Mesendoderm (in vitro differentiated cells): ENCODE data around the gene SNRPA1.

Experiments used
- DNase-seq: peaks from one replicate; pipeline ENCODE4 v3.0.0; 2013
- H2AK5ac ChIP-seq: 2 replicates; pipeline ENCODE4 v1.6.1; 2013; ENCODE audit warnings: low read length, inconsistent platforms
- H2BK120ac ChIP-seq: 2 replicates; pipeline ENCODE4 v1.6.1; 2013; ENCODE audit warnings: low read depth, mild to moderate bottlenecking, low read length, moderate library complexity, mixed read lengths
- H2BK15ac ChIP-seq: replicated peaks from 2 replicates; pipeline ENCODE4 v1.6.1; 2013; ENCODE audit warnings: low read depth, mild to moderate bottlenecking, moderate library complexity
- H2BK5ac ChIP-seq: 2 replicates; pipeline ENCODE4 v1.6.1; 2013; ENCODE audit warnings: low read length, inconsistent platforms
- H3K18ac ChIP-seq: 2 replicates; pipeline ENCODE4 v1.6.1; 2013; ENCODE audit warnings: mild to moderate bottlenecking, low read length, mixed read lengths
- H3K23ac ChIP-seq: one replicate; pipeline ENCODE4 v1.6.1; 2013; ENCODE audit warnings: low read length
- H3K27ac ChIP-seq: 2 replicates; pipeline ENCODE4 v1.5.1; 2013; ENCODE audit warnings: low read depth, mild to moderate bottlenecking, inconsistent platforms, low read length, moderate library complexity
- H3K27me3 ChIP-seq: 2 replicates; pipeline ENCODE4 v1.6.1; 2013; ENCODE audit warnings: low read length, control low read depth, mild to moderate bottlenecking, inconsistent platforms; ENCODE audit not compliant: insufficient read depth, poor library complexity
- H3K36me3 ChIP-seq: 2 replicates; pipeline ENCODE4 v1.6.1; 2013; ENCODE audit warnings: low read length, inconsistent platforms; ENCODE audit not compliant: control insufficient read depth, insufficient read depth
- H3K4ac ChIP-seq: one replicate; pipeline ENCODE4 v1.6.1; 2013; ENCODE audit warnings: low read depth, mild to moderate bottlenecking, low read length, moderate library complexity
- H3K4me1 ChIP-seq: 2 replicates; pipeline ENCODE4 v1.6.1; 2013; ENCODE audit warnings: low read depth, low read length, inconsistent platforms; ENCODE audit not compliant: control insufficient read depth
- H3K4me2 ChIP-seq: 2 replicates; pipeline ENCODE4 v1.6.1; 2013; ENCODE audit warnings: low read length
- H3K4me3 ChIP-seq: 2 replicates; pipeline ENCODE4 v1.5.1; 2013; ENCODE audit warnings: mild to moderate bottlenecking, low read length
- H3K56ac ChIP-seq: one replicate; pipeline ENCODE4 v1.6.1; 2013; ENCODE audit warnings: low read length
- H3K79me1 ChIP-seq: 2 replicates; pipeline ENCODE4 v1.6.1; 2013; ENCODE audit warnings: low read length, inconsistent platforms
- H3K79me2 ChIP-seq: 2 replicates; pipeline ENCODE4 v1.6.1; 2013; ENCODE audit warnings: mild to moderate bottlenecking, low read length; ENCODE audit not compliant: control insufficient read depth, insufficient read depth
- H3K9ac ChIP-seq: 2 replicates; pipeline ENCODE4 v1.6.1; 2013; ENCODE audit warnings: low read length, inconsistent platforms
- H4K5ac ChIP-seq: one replicate; pipeline ENCODE4 v1.6.1; 2013; ENCODE audit warnings: low read length
- H4K8ac ChIP-seq: one replicate; pipeline ENCODE4 v1.6.1; 2013; ENCODE audit warnings: low read depth, mild to moderate bottlenecking, control low read depth, low read length, moderate library complexity
- WGBS: extraction: QIAGEN DNeasy Blood & Tissue Kit; methylation state at CpG from one replicate; pipeline ENCODE4 v1.1.7; 2013; ENCODE audit warnings: low lambda C conversion rate, missing lambda C conversion rate; ENCODE audit not compliant: insufficient coverage; ENCODE audit errors: extremely low coverage; 5-methylcytosine and 5-hydroxymethylcytosine counted together

The SNRPA1 gene

DNA sequence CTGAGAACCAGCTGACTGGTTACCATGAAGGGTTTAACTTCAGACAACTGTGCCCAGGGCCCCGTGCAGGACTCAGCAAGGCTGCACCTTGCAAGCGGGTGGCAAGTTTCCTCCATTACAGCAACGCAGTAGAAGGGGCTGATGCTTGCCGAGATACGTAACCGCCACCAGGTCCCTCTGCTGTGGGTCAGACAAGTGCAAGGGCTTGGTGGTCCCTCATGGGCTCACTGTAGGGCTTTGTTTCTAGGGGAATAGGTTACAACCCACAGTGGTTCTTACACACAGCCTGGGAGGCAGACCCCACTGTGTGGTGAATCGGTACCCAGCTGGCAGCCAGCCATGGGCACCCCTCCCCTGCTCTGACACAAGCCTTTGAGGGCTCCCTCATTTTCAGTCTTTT lies 15.5 kb upstream of the SNRPA1 start:
- Histone ChIP-seq H3K9ac (no peak overlapping the region), H3K4ac (no peak overlapping the region), H4K8ac (no peak overlapping the region), H2BK5ac (no peak overlapping the region), H2BK120ac (no peak overlapping the region), H3K36me3 (no peaks in the 10 kb centered on the region), H3K4me2 (no peak overlapping the region), H4K5ac (no peak overlapping the region), H3K79me2 (no peaks in the 10 kb centered on the region), H3K18ac (no peak overlapping the region), H3K4me3 (no peak overlapping the region), H2BK15ac (no peak overlapping the region), H3K23ac (no peak overlapping the region), H3K27me3 (no peaks in the 10 kb centered on the region), H3K79me1 (no peaks in the 10 kb centered on the region), H2AK5ac (no peak overlapping the region), H3K4me1 (no peaks in the 10 kb centered on the region), H3K56ac (no peak overlapping the region), H3K27ac (no peak overlapping the region)
- DNase-seq, result no peak
- whole genome bisulfite sequencing, result no CpG with 5 or more reads among the region's 7 CpGs

DNA sequence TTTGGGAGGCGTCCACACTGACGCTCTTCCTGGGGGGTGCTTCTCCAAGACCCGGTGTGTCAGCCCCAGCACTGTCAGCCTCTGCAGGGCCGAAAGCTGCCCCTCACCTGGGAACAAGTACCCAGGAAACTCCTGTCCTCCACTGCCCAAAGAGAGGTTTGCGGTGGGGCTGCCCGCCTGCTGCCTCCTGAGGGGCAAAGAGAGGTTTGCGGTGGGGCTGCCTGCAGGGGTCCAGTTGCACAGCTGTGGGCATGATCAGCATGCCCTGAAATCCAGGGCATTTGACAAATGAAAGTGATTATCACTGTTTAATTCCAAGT lies 15.1 kb upstream of the SNRPA1 start:
- no peak for DNase-seq
- no CpG with 5 or more reads among the region's 7 CpGs for WGBS
- H3K9ac ChIP-seq, result no peak overlapping the region

DNA sequence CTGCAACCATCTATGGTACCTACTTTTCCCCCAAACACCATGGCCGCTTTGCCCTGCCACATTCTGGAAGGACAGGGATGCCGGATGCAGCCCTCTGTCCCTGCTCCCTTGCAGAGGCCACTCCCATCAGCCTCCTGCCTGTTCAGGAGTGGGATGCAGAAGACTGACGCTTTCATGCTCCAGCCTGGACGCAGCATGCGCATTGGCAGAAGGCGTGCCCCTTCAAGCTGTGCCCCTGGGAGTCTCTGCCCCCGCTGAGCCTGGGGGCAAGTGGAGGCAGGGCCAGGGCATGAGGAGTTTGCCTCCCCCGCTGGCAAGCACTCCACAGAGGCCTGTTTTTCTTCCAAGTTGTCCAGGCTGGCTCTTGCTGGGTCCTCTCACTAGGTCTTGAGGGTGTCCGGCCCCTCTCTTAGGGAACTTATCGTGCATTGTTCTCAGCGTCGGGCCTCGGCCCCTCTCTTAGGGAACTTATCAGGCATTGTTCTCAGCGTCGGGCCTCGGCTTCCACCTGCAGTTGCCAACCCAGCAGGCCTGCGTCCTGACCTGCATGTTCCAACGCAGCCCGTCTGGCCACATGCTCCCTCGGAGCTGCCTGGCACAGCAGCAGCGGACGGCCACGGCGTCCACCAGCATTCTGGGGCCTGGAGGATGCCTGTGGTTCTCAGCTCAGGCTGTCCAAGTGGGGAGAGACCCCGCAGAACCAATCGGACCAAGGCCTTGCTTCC lies 14.6 kb upstream of the SNRPA1 start:
- Histone ChIP-seq H3K9ac (no peak overlapping the region), H3K4ac (no peak overlapping the region), H2BK120ac (no peak overlapping the region), H3K18ac (no peak overlapping the region), H3K23ac (no peak overlapping the region), H4K5ac (no peak overlapping the region), H2AK5ac (no peak overlapping the region), H4K8ac (no peak overlapping the region), H3K79me1 (no peaks in the 10 kb centered on the region), H2BK15ac (no peak overlapping the region), H3K27ac (no peak overlapping the region), H2BK5ac (no peak overlapping the region), H3K4me1 (no peaks in the 10 kb centered on the region), H3K79me2 (no peaks in the 10 kb centered on the region), H3K4me3 (no peak overlapping the region), H3K56ac (no peak overlapping the region), H3K4me2 (no peak overlapping the region), H3K27me3 (no peaks in the 10 kb centered on the region), H3K36me3 (no peaks in the 10 kb centered on the region)
- no peak for DNase-seq
- no CpG with 5 or more reads among the region's 26 CpGs for WGBS

More for the DNA sequence above, 15.1 kb upstream of the SNRPA1 start:
- no peaks in the 10 kb centered on the region for H3K79me1 ChIP-seq
- no peak overlapping the region for H3K23ac ChIP-seq
- no peak overlapping the region for H3K4me2 ChIP-seq
- H3K4ac ChIP-seq, result no peak overlapping the region
- H4K5ac ChIP-seq, result no peak overlapping the region
- H2AK5ac ChIP-seq, result no peak overlapping the region
- no peaks in the 10 kb centered on the region for H3K27me3 ChIP-seq
- no peaks in the 10 kb centered on the region for H3K79me2 ChIP-seq
- no peak overlapping the region for H3K4me3 ChIP-seq
- H2BK5ac ChIP-seq, result no peak overlapping the region
- H4K8ac ChIP-seq, result no peak overlapping the region
- H3K27ac ChIP-seq, result no peak overlapping the region
- H3K36me3 ChIP-seq, result no peaks in the 10 kb centered on the region
- H2BK15ac ChIP-seq, result no peak overlapping the region
- no peak overlapping the region for H3K56ac ChIP-seq
- H3K18ac ChIP-seq, result no peak overlapping the region
- H3K4me1 ChIP-seq, result no peaks in the 10 kb centered on the region
- H2BK120ac ChIP-seq, result no peak overlapping the region

DNA sequence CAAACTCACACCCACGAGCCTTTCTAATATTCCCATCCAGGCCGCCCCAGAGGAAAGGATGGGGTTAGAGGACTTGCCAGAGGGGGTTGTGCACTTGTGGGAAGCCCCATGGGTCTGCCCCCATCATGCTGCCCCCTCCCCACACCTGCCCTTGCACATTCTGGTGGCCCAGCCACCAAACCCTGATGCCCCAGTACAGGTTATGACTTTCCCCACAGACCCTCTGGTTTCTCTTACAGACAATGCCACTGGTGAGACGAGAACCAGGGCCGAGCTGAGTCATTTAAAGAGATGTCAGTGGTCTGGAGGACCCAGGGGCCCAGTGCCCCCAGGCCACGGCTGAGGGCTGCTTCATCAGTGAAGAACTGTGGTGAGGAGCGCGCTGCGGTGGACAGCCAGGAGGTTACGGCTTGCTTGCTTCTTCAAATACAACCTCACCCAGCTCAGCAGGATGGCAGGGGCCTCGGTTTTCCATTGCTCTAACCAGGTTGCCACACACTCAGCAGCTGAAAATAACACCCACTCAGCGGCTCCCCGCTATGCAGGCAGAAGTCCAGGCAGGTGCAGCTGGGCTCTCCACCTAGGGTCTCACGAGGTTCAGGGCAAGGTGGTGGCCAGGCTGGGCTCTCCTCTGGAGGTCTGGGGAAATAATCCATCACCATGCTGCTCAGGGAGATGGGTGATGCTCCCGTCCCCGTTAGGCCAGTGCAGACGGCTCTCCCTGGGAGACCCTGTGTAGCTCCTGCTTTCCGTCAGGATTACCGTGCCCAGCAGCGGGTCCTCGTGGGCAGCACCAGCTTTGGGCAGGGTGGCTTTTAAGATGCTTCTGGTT lies 13.8 kb upstream of the SNRPA1 start:
- Histone ChIP-seq H3K9ac (no peak overlapping the region), H3K79me1 (no peaks in the 10 kb centered on the region), H3K4me2 (no peak overlapping the region), H3K79me2 (no peaks in the 10 kb centered on the region), H4K5ac (no peak overlapping the region), H3K4ac (no peak overlapping the region), H3K4me1 (no peaks in the 10 kb centered on the region), H2BK15ac (no peak overlapping the region), H3K27me3 (no peaks in the 10 kb centered on the region), H3K18ac (no peak overlapping the region), H2BK120ac (no peak overlapping the region), H4K8ac (no peak overlapping the region), H3K23ac (no peak overlapping the region), H2BK5ac (no peak overlapping the region), H2AK5ac (no peak overlapping the region), H3K56ac (no peak overlapping the region), H3K36me3 (no peaks in the 10 kb centered on the region), H3K4me3 (no peak overlapping the region), H3K27ac (no peak overlapping the region)
- WGBS, result no CpG with 5 or more reads among the region's 20 CpGs
- DNase-seq, result no peak

DNA sequence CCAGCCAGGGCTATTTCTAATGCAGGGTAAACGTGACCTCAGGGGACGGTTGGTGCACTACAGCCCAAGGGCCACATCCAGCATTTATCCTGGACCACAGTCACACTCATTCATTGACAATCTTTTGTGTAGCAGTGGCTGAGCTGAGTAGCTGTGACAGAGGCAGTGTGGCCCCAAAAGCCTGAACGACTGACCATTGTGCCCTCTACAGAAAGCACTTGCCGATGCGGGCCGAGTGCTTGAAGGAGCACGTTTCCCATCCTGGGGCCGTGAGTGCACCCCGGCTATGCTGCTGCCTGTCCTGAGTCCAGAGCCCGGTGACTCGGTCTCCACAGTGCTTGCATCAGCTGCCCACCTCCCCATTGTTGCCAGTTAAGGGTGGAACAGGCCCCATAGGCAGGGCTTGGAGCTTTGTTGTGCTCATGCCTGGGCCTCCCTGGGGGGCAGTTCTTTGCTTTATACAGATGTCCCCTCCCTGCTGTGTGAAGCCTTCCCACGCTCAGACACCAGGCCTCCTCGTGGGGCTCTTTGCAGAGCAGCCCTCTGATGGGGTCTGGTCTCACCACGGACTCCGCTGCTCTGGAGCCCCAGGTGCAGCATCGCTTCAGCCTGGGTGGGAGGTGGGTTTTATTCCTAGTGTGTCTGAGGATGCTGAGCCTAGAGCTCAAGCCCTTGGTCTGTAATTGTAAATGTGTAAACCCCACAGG lies 13.0 kb upstream of the SNRPA1 start:
- H3K79me2 ChIP-seq, result no peaks in the 10 kb centered on the region
- DNase-seq, result no peak
- no CpG with 5 or more reads among the region's 16 CpGs for WGBS
- H2BK5ac ChIP-seq, result no peak overlapping the region
- no peak overlapping the region for H3K4ac ChIP-seq
- H3K9ac ChIP-seq, result no peak overlapping the region
- H3K79me1 ChIP-seq, result no peaks in the 10 kb centered on the region
- no peak overlapping the region for H2AK5ac ChIP-seq
- no peak overlapping the region for H3K4me2 ChIP-seq
- no peak overlapping the region for H2BK120ac ChIP-seq
- H2BK15ac ChIP-seq, result no peak overlapping the region
- H3K27ac ChIP-seq, result no peak overlapping the region
- no peak overlapping the region for H4K5ac ChIP-seq
- H3K23ac ChIP-seq, result no peak overlapping the region
- no peak overlapping the region for H3K18ac ChIP-seq
- H3K56ac ChIP-seq, result no peak overlapping the region
- H3K27me3 ChIP-seq, result no peaks in the 10 kb centered on the region
- no peak overlapping the region for H4K8ac ChIP-seq
- no peaks in the 10 kb centered on the region for H3K4me1 ChIP-seq
- no peak overlapping the region for H3K4me3 ChIP-seq
- H3K36me3 ChIP-seq, result no peaks in the 10 kb centered on the region
